GM19025 (cell line): ENCODE results near the gene C22orf39.
"Not testable (repeated sequence)": the region's sequence is repeated elsewhere in the genome, so short reads cannot be mapped to it uniquely, and the experiment has no call there.

Source experiments
- ATAC-seq: cut with Tn5 transposase; IDR thresholded peaks from one replicate; pipeline ENCODE4 v1.9.1; 2021; ENCODE audit warnings: mild to moderate bottlenecking, low read depth, moderate library complexity; ENCODE audit not compliant: unreplicated experiment

Gene C22orf39

GRCh38 chr22:19455585-19456370 is 8.3 kb upstream of the C22orf39 start:
- no peak for ATAC-seq

GRCh38 chr22:19455033-19455432 is 7.5 kb upstream of the C22orf39 start:
- no peak for ATAC-seq

GRCh38 chr22:19454156-19454555 is 6.6 kb upstream of the C22orf39 start:
- no peak for ATAC-seq

- ATAC-seq, result no peak
Measured at GRCh38 chr22:19453718-19454117, 6.2 kb upstream of the C22orf39 start.

- no peak for ATAC-seq
Measured at GRCh38 chr22:19451570-19451969, 4.1 kb upstream of the C22orf39 start.

GRCh38 chr22:19450363-19451175 is 3.1 kb upstream of the C22orf39 start:
- no peak for ATAC-seq

GRCh38 chr22:19449422-19449767 is 1.9 kb upstream of the C22orf39 start:
- no peak for ATAC-seq

DNA sequence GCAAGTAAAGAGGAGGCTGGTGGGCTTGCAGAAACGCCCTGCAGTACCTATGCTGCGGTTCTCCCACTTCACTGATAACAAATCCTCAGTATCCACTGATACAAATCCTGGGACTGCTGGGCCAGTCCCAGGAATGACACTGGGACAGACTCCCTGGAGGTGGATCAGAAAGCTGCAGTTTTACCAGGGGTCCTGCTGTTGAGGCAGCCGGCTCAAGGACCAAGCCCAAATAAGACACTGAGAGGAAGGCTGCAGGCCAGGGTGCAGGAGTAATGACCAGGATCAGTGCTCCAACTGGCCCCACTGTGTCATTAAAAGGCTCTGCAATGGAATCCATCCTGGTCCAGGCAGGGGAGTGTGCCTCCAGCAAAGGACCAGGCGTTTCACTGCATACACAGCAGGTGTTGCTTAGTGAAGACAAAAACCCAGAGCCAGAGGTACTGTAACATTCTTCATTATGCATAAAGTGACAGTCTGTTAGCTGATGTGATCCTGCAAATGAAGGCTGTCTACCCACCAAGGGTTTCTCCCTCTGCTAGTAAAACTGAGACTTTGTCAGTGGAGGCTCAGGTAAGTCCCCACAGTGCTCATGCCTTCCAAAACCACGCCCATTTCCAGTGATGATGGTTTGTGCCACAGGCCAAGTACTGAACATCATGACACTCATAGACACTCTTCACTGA is 1.4 kb upstream of the C22orf39 start:
- ATAC-seq, result no peak

DNA sequence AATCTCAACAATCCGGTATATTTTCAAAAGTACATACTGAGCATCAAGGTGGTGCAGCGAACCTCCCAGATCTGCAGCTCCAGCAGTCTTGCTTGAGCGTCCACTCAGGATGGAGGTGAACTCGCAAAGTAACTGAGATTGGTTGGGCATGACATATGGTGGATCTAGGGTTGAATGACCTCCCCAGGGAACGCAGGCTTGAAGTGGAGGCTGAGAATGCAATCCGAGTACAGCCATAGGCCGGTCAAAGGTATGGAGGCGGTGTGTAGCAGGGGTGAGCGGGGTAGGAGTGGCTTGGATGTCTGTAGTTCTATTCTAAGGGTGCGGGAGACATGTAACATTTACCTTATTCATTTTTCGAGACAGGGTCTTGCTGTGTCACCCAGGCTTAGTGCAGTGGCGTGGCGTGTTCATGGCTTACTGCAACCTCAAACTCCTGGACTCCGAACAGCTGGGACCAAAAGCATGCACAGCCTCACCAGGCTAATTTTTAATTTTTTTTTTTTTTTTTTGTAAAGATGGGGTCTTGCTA is 631 bp upstream of the C22orf39 start:
- no peak for ATAC-seq

DNA sequence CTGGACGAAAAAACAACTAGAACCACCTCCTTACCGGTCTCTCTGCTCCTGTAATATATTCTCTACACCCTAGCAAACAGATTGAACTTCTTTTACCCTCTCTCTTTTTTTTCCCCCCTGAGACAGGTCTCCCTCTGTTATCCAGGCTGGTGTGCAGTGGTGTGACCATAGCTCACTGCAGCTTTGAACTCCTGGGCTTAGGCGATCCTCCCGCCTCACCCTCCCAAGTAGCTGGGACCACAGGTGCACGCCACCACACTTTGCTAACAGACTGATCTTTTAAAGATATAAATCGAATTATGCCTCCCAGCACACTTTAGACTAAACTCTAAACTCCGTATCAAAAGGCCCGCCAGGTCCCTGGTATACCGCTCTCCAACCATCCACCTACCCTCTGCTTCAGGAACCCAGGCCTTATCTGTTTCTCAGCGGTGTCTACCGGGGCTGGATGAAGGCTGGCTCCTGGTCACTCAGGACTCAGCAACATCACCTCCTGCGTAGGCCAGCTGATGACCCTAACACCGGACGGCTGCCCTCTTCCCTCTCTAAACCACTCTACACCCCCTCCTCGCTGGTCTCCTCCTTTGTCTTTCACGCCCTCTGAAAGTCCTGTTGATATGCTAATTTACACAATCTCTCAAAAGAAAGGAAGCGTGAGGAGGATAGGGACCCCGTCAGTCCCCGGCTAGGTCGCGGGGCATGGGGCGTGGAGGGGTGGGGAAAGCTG is 745 bp downstream of the C22orf39 start:
- no peak for ATAC-seq

GRCh38 chr22:19445279-19445982 is 2.1 kb downstream of the C22orf39 start:
- not testable (repeated sequence) for ATAC-seq

DNA sequence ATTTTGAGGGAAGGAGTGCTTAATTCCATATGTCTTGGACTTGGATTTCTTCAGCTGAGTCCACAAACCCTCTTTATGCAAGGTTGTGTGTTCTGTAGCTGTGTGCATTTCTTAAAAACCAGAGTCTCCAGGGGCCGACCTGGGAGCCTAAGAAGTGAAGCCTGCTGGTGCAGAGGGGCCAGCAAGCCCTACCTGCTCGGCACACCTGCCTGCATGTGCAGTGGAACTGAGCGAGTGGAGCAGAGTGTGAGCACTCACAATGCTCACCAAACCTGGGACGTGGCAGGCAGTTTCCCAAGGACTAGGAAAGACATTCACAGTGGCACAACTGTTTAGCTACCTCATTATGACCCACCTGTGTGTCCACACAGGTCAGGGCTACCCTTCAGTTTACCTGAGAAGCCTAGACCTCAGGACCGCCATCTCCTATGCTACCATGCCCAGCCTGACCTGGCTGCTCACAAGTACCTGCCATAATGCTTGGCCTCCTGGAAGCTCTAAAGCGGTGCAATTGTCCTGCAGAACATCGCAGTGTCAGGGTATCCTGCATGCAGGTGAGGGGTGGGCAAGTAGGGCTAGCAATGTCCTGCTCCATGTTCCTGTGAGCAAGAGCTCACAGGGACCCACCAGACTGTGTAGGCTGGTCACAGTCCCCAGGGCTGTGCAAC is 3.8 kb downstream of the C22orf39 start:
- ATAC-seq, result no peak

GRCh38 chr22:19442166-19442565 is 5.3 kb downstream of the C22orf39 start:
- ATAC-seq, result no peak

- ATAC-seq, result no peak
Measured at GRCh38 chr22:19440411-19441195, 6.9 kb downstream of the C22orf39 start.

DNA sequence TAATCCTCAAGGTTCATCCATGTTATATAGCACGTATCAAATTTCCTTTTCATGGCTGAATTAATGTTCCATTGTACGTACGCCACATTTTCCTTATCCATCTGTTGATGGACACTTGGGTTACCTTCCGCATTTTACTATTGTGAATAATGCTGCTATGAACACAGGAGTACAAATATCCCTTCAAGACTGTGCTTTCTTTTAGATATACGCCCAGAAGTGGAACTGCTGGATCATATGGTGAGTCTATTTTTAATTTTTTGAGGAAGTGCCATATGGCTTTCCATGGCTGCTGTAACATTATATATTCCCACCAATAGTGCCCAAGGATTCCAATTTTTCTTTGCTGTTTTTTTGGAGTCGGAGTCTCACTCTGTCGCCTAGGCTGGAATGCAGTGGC is 9.2 kb downstream of the C22orf39 start:
- ATAC-seq, result no peak

DNA sequence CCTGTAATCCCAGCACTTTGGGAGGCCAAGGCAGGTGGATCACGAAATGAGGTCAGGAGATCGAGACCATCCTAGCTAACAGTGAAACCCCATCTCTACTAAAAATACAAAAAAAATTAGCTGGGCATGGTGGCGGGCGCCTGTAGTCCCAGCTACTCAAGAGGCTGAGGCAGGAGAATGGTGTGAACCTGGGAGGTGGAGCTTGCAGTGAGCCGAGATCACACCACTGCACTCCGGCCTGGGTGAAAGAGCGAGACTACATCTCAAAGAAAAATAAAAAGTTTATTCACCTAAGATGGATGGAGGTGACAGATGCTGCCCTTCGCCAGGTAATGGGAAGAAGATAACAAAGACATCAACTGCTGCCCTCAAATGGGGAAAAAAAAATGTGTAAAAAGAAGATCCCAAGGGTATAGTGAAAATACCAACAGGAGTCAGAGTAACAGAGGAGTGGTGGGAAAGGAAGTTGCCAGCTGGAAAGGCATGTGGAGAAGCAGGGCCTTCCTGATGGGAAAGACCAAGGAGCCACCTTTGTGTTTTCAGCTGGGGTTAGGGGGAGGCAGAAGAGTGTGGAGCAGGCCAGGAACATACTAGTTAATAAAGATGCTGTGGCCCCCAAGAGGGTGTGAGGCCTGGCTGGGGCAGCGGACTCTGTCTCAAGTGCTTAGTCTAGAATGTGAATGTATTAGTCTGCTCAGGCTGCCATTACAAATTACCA is 10.9 kb downstream of the C22orf39 start:
- ATAC-seq, result not testable (repeated sequence)

- no peak for ATAC-seq
Measured at GRCh38 chr22:19434829-19435580, 12.5 kb downstream of the C22orf39 start.
